ENCODE measurements around the gene ASCC3.

Gene ASCC3

DNA sequence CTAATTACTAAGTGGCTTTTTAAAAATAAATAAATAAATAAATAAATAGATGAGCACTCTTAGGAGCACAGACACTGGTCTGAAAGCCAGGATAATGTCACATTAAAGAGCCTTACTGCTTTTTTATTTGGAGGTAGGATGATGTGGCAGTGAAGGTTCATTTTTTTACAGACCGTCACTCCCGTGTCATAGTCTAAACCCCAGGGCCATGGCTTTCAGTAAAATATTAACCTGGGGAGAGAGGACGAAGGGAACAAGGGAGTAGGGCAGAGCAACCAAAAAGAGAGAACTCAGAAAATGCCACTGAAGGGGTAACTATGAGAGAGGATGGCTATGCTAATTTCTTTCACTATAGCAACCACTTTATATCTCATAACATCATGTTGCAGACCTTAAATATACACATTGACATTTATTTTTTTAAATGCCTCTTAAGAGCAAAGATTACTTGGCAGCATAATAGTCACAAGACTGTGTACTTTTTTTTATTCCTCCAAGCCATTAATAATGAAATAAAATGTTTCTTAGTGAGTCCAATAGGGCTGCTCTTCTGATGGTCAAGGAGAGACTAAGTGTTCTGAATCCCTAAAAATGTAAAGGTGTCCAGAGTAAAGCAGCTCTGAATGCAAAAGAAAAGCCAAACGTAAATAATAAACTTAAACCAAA lies 315.6 kb downstream of the ASCC3 start:
- DNase-seq, result no peak

DNA sequence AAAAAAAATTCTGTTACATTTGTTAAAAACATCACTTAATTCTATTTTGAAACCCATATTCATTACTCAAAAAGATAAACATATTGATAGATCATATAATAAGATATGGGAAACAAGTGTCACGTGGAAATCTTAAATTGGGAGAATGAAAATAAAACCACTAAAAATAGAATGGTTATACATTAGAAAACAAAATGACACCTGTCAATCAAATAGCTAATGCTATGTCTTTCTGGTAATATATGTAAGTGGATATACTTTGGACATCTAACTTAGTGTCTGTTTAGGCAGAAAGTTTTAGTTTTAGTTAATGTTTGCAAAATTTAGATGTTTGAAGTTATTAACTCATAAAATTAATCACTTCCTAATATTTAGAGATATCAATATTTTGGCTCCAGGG lies 321.3 kb downstream of the ASCC3 start:
- no peak for DNase-seq

GRCh38 chr6:100554228-100554627 lies 326.9 kb downstream of the ASCC3 start:
- no peak for DNase-seq

GRCh38 chr6:100553243-100553642 lies 327.9 kb downstream of the ASCC3 start:
- DNase-seq, result no peak

DNA sequence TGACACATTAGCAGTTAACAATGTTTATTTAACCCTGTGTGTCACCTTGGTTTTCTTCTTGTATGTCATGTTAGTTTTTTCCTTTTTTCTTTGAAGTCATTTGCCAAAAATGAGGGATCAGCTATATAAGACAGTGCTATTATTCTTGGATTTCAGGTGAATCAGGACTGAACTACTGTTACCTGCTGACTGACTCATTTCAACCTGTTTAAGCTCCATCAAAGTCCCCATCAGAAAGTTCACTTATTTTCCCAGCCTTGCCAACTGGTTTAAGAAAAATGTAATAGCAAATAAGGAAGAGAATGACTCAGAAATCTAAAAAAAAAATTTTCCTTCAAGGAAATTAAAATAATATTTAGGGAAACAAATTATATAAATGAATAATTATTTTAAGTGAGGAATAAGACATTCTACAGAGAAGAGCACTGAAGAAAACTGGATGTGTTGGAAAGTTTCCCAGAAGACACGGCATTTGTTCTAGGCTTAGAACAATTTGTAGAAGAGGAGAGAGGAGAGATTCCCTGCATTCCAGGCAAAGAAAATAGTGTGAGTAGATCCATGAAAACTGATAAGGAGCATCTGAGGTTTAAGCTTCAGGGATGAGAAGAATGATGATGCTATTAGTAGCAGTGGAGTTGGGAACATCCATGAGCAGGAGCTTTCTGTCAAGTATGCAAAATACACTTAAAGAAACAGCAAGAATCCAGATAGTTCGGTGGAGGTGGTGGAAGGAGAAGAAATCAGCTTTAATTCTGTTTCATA lies 331.5 kb downstream of the ASCC3 start:
- DNase-seq, result no peak

DNA sequence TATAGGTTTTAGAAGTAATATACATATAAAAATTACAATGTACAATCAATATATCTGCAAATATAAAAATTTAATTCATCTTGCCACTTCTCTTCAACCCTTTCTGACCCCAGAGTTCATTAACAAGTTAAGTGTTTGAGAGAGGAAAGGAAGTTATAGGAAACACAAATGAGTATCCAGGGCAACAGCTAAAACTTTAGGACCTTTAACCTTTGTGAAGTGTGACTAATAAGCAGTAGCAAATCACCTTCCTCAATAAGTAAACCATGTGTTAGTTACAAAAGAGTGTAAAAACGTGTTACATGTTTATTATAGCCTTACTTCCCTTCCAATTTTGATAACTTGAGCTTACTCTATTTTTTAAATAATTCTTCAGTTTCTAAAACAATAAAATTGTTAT lies 343.0 kb downstream of the ASCC3 start:
- no peak for DNase-seq

DNA sequence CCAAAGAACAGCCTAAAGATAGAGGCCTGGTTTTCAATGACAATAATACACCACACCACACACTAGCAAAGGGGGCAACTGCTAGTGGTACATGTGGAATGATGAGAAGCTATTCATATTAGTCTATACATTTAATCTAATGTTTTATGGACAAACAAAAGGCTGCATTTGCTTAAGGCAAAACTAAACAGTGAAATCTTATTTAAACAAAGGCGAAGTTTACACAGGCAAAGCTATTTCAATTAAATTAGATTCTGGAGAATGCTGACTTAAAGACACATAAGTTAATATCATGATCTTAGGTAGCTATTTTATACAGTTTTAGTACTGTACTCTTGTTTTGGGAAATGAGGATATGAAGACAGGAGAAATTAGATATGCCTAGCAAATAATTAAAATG lies 362.5 kb downstream of the ASCC3 start:
- no peak for DNase-seq

GRCh38 chr6:100517633-100518032 lies 363.5 kb downstream of the ASCC3 start:
- no peak for DNase-seq

DNA sequence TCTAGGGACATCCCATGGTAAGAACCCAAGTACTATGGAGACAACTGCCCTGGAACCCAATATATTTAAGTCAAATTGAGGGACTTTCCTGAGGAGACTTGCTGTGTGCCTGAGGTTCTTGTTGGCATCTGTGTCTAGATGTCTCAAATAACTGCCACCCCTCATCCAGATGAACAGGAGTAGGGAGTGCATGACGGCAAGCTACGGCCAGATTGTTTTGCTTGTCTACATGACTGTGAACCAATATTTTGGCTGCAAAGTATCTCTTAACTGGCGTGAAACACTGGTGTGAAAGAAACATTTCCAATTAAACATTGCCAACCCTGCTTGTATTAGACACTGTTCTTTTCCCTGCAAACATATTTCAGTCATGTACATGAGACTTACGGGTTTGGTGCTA lies 364.0 kb downstream of the ASCC3 start:
- DNase-seq, result no peak

DNA sequence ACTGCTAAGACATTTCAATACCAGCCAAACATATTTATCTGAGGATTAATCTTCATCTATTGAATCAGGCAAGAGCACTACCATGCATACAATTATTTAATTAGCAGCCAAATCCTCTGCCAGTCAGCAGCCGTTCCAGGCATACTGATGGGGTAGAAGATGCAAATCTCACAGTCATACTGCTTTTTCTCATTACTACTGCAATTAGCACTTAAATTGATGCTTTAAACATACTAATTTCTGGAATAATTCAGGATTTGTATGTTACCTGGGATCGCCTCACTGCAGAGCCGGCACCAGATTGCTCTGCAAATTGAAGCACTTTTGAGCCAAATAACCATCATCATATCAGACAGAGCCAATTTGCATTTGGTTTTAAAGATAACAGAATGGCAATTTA lies 366.5 kb downstream of the ASCC3 start:
- no peak for DNase-seq

GRCh38 chr6:100512203-100512862 lies 368.8 kb downstream of the ASCC3 start:
- no peak for DNase-seq

DNA sequence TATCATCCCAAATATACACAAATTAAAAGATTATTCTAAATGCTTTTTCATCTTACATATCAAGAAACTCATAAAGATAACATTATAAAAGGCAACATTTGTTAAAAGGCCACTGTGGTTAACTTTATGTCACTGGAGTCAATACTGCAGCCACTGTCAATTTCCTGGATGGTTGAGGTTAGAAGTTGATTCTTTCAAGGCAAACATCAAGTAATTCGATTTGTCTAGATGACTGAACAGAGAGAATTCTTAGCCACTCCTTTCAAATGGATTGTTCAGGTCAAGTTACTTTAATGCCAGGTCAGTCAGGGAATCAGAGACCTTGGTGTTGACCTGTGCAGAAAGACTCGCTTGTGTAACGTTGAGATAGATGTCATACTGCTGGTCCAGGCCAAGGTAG lies 372.0 kb downstream of the ASCC3 start:
- no peak for DNase-seq

DNA sequence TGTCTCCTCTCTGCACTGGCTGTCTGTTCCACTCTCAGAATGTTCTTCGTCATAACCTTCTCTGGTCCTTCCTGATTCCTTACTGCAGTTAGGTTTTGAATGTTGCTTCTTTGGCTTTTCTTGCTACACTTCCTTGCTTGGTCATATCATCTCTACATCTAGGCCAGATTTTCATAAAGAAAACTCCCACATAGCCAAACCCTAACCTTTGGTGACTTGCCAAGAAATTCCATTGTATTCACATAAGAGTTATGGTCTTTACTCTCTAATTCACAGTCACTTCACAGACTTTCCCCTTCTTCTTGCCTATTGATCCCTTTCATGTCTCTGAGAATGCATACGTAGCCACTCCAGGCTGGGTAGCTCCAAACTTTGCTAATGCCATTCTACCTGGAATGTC lies 374.5 kb downstream of the ASCC3 start:
- DNase-seq, result no peak

DNA sequence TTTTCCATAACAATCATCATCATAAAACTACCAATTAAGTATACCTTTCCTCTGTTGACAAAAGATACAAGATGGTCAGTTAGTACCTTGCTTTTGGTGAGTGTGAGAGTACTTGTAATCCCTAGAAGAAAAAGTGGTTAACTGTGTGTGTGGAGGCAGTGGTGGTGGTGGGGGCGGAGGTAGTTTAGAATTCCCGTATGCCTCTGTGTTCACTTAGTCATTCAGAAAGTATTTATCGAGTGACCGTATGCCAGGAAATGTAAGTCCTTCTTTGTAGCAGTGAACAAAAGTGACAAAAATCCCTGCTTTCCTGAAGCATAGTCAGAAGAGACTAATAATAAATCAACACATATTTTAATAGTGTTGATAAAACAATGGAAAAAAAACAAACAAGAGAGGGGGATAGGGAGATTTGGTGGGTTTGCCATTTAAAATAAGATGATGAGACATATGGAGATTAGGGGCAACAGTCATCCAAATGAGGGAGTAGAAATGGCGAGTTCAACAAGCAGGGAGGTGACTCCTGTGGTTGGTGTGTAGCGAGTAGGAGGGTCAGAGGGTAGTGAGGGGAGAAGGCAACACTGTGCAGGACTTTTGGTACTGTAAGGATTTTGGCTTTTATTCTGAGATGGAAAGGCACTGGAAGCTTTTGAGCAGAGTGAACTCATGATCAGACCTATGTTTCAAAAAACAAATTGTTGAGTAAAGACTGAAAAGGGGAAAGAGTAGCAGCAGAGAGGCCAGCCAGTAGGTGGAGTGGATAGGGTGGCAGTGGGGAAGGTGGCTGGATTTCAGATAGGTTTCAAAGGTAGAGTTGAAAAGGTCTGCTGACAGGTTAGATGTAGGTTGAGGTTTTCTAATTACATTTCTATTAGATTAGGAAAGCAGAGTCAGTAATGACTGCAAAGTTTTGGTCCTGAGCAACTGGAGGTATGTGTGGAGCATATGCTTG lies 376.1 kb downstream of the ASCC3 start:
- DNase-seq, result no peak

DNA sequence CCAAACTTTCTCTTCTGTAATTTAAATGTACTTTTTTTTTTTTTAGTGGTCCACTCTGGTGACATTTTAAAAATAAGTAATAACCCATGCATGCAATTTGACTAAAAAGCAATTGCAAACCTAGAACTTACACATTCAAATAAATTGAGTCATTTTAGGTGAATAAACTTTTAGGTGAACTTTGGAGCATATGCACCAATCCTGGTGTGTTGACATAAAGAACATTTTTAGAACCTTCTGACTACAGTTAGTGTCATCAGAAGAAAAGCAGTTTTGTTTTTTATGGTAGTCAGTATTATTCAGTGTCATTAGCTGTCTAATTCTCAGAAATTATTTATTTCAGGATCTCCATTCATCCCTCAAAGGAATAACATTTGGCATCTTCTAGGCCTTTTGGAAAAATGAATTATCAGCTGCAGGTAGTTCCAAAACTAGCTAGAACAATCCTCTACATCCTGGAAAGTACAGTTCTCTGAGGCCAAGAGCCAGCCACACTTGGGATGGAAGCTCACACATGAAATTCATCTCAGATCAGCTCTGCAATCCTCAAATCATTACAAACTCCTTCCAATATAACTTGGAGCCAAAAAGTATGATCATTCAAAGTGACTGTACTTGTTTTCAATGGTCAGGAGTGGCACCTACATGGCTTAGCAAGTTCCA lies 378.0 kb downstream of the ASCC3 start:
- no peak for DNase-seq

GRCh38 chr6:100493206-100493888 lies 387.8 kb downstream of the ASCC3 start:
- DNase-seq, result no peak

GRCh38 chr6:100491952-100492670 lies 389.0 kb downstream of the ASCC3 start:
- DNase-seq, result no peak

- no peak for DNase-seq
Measured at GRCh38 chr6:100490065-100490464, 391.1 kb downstream of the ASCC3 start.

DNA sequence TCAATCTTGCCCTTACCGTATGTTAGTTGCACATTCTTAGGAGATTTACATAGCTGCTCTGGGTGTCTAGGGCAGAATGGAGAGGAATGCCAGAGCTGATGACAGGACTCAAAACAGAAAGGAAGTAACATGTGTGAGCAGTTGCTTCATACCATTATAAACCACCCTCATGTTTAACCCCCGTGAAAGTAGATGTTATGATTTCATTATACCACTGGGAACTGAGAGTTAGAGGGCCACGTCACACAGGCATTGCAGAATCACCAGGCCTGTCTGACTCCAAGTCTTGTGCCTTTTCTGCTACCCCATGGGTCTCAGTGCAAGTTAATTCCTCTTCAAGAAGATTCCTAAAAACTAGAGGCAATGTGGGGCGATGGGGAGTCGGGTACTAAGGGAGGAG lies 392.9 kb downstream of the ASCC3 start:
- no peak for DNase-seq

DNA sequence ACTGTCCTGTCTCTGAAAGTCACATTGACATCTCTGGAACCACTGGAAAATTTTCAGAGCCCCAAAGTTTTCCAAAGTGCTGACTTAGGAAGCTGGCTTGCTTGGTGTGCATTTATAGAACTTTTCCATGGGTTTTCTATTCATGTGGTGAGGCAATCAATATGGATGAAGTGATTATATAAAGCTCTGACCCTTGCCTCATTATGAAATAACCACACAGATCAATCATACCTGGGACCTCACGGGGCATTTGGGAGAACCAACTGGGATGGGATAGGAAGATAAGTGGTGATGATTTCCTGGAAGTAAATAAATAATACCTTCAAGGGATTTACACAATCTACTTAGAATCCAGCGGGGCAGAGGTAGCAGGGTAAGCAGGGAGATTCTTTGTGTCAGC lies 393.5 kb downstream of the ASCC3 start:
- DNase-seq, result no peak

DNA sequence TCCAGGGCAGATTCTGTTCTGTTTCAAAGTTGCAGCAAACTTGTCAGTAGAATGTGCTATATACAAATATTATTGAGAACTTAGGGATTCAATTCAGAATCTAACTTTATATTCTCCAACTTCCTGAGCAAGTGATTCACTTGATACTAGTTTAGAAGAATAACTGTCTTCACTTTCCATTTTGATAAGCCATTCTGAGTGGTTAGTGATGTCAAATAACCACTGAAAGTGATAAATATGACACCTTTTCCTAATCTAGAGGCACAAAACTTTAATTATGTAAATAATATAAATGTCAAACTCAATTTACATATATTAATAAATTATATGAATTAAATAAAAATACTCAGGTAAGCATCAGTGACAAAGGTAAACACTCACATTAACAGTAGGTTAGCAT lies 395.9 kb downstream of the ASCC3 start:
- DNase-seq, result no peak
